HG02973 (cell line): ENCODE results near the gene STRADA.
A peak's percentile ranks its signal among the peaks of the same experiment; 100 is the strongest.
"Not testable (repeated sequence)": the region's sequence is repeated elsewhere in the genome, so short reads cannot be mapped to it uniquely, and the experiment has no call there.

ENCODE experiments used
- ATAC-seq: cut with Tn5 transposase; IDR thresholded peaks from one replicate; pipeline ENCODE4 v1.9.1; 2021; ENCODE audit warnings: moderate library complexity; ENCODE audit not compliant: unreplicated experiment

Gene STRADA

DNA sequence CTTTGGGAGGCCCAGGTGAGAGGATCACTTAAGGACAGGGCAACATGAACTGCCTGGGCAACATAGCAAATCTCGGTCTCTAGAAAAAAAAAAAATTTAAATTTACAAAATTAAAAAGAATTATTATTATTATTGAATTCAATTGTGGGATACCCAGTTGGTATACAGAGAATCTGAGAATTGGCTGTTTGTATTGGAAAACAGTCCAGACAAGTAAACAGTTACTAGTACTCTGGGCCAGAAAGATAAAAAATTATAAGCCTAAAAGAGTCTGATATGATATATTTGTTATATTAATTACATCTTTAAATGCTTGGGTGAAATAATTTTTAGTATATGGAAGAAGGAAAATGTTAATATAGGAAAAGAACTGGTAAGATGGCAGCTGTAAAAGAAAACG lies 16.8 kb upstream of the STRADA start:
- no peak for ATAC-seq

- ATAC-seq, result no peak
Observed at GRCh38 chr17:63754046-63754445, 12.4 kb upstream of the STRADA start.

DNA sequence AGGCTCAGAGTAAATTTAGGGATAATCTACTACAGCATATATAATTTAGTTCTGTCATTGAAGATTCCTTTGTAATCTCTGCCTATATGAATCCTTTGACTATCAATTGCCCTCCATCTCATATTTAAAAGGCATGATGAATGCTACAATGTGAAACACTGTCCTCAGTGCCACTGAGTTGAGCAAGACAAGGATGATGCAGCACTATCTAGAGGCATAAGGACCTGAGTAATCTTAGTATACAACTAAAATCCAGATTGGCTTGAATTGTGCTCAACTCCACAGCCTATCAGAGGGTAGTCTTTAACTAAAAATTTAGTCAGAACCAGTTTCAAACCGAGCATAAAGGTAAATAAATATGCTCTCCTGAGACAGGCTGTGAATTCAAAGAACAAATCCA lies 11.6 kb upstream of the STRADA start:
- ATAC-seq, result no peak

DNA sequence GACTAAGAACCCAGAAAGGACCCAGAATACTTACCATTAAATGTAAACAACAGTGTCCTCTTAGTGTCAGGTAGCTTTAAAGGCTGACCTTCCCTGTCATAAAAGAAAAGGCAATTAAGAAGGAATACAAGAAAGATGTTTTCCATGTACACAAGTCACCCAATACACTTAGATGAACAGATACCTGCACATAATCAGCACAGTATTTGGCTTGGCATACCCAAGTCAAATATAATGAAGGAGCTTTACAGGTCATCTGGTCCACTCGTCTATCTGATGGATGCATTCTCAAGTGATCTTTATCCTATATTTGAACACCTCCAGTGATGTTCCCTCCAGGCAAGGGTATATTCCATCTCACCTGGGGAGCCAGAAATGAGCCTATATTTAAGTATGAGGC lies 11.1 kb upstream of the STRADA start:
- no peak for ATAC-seq

GRCh38 chr17:63751806-63752205 lies 10.2 kb upstream of the STRADA start:
- no peak for ATAC-seq

DNA sequence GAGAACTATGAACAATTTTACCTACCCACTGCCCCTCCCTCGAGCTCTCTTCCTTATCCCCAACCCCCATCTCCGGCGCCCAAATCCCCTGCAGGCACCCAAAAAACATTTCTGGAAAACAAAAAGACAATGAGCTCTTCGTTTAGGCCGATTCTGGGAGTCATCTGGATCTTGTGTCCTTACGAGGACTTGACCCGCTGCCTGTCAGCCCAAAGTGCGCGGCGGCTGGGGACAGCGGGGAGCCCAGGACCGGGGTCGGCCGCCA lies 524 bp downstream of the STRADA start:
- peak; percentile 27 for ATAC-seq

DNA sequence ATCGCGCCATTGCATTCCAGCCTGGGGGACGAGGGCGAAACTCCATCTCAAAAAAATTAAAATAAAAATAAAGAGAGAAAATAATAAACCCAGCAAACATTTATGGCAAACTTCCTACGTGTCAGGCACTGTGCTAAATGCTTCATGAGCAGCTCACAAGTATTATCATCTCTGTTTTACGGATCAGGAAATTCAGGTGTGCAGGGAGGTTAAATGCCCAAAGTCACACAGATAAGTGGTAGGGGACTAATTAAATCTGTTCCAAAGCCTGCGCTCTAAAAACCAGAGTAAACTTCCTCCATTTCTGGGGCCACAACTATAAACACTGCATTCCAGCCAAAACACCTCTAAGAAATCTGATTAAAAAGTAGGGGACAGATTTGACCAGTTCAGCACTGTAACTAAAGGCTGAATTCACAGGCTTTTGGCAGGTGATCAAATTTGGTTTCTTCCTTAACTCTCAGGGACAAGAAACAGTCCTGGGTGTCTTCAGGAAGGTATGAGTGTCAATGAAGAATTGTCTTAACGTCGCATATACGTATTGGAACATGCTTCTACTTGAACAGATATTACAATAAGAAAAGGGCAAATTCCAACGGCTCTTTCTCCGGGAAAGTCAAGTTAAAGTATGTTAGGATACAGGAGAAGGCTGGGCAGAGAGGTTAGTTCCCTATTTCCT lies 996 bp downstream of the STRADA start:
- no peak for ATAC-seq

DNA sequence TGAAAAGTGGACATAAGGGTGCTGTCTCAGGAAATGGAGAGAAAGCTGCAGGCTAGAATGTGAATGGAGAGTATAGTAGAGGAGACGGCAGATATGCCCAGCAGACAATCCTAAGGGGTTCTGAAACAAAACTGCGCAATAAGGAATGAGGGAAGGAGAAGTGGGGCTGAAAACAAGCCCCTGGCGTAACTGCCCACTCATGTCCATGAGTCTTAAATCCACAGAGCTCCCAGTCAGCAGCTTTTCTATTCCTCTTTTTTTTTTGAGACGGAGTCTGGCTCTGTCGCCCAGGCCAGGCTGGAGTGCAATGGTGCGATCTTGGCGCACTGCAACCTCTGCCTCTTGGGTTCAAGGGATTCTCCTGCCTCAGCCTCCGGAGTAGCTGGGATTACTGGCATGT lies 5.9 kb downstream of the STRADA start:
- ATAC-seq, result no peak

DNA sequence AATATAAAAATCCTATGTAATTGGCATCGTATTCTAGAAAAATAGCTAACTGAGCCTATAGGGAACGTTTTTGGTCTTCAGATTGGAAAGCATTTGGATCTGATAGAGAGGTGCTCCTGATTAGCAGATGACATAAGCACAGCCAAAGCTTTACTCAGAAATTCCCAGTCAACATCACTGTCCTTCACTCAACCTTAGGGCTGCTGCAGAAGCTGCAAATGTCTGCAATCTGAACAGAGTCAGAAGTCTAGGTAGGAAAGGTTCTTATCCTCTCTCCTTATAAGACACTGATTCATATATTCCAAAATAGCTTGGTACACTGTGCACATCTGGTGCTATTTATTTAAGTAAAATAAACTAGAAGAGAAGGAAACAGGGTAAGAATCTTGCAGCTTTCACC lies 19.2 kb downstream of the STRADA start:
- no peak for ATAC-seq

GRCh38 chr17:63720194-63720593 lies 21.4 kb downstream of the STRADA start:
- not testable (repeated sequence) for ATAC-seq

- no peak for ATAC-seq
Observed at GRCh38 chr17:63718988-63719387, 22.6 kb downstream of the STRADA start.

GRCh38 chr17:63716426-63716825 lies 25.2 kb downstream of the STRADA start:
- no peak for ATAC-seq

- no peak for ATAC-seq
Observed at GRCh38 chr17:63714550-63715277, 26.9 kb downstream of the STRADA start.

DNA sequence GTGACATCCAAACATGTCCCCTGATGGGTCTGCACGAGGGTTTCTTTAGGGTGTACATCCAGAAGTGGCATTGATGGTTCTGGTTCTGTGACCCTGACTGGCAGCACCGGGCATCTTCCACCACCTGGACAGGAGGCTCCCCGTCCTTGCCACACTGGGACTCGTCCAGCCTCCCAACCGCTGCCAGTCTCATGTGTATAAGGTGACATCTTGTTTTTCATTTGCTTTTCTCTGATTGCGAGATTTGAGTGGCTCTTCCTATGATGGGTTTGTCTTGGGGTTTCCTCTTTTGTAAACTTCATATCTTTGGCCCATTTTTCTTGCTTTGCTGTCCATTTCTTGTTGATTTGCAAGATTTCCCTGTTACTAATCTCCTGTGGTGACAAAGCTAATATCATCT lies 32.5 kb downstream of the STRADA start:
- ATAC-seq, result no peak

DNA sequence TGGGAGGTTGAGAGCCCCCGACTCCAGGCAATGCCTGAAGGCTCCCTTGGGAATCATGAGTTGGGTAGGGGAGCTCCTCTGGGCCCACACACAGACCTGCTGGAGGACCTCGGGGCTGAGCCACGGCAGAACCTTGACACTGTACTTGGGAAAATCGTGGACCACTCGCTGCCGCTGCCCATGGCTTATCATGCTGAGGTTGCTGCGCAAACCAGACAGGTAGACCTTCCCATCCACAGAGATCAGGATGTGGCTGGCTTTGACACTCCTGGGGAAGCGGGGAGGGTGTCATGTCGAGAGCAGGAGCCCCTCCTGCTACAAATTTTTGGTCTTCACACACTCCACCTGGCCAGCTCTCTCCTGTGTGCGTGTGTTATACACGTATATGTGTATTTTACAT lies 34.4 kb downstream of the STRADA start:
- no peak for ATAC-seq

DNA sequence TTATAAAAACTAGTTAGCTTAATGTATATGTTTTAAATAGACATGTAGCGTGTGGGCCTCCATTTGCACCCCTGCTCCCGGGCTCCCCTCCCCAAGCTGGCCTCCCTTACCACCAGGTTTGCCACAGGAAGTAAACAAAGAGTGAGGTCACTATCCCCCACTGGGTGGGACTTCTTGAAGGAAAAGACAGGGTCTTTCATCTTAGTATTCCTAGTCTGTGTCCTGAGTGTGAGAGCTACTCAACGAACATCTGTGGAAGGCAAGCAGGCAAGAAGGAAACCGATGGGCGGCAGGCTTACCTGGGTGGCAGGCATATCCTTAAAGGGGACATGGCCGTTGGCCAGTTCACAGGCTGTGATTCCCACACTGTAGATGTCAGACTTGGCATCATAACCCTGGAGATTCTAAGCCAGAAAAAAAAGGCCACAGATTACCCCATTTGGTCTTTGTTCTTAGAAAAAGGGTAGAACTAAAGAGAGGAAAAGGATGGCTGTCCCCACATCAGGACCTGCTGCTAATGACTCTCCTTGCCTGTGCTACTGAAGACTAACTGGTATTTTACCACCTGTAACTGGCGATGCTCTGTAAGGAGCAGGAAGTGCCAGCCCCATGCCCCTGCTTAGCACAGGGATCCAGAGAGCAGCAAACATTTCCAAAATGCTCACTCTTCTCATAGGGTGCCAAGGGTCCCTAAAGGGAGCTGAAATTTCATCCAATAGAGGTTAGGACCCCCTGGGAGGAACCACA lies 35.1 kb downstream of the STRADA start:
- ATAC-seq, result no peak

DNA sequence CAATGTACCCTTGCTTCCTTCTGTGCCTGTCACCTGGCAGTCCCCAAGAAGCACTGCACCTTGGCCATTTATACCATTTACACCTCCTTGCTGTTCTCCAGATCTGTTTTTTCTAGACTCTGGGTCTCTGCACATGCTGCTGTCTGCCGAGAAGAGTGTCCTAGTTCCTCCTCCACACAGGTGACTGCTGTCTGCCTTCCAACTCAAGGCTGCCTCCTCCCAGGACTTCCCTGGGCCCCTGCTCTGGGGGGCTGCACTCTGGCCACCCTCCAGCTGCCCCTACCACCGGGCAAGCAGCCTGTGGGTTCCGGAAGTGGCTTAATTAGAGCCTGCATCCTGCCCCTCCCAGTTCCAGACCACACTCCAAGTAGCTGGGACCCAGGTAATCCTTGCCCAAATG lies 35.9 kb downstream of the STRADA start:
- no peak for ATAC-seq

DNA sequence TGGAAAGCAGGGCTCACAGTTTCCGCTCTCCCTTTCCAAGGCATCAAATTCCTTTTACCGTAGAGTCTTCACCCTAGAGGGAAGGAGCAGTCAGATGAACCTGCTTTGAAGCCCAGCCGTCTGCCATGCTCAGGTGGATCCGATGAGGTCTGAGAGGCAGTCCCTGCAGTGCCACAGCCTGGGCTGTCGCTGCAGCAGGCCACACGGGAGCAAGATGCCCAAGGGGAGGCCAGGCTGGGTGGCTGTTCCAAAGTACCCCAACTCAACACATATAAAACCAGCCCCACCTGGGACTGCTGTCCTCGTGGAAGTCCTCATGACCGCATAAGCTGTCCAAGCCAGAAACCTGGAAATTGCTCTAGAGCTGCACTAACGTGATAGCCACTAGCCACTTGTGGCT lies 36.8 kb downstream of the STRADA start:
- ATAC-seq, result no peak

DNA sequence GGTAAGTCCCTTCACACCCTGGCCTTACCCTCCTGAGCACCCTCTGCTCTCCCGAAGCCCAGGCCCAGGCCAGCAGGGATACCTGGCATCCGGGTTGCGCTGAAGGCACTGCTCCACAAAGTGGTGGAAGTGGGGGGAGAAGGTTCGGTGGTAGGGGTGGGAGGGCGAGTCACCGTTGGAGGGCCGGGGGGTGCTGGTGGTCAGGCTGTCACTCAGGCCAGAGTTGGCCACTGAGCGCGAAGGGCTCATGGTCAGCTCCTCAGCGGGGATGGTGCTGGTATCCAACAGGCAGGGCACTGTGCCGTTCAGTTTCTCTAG lies 37.4 kb downstream of the STRADA start:
- no peak for ATAC-seq

GRCh38 chr17:63703556-63704258 lies 37.9 kb downstream of the STRADA start:
- ATAC-seq, result no peak

- ATAC-seq, result no peak
Observed at GRCh38 chr17:63703029-63703428, 38.6 kb downstream of the STRADA start.

- ATAC-seq, result no peak
Observed at GRCh38 chr17:63702721-63703015, 38.9 kb downstream of the STRADA start.
